Colonic mucosa (tissue), 4 donors: ENCODE measurements around the gene CSNK1D. TPM values are rescaled to one million over a fixed set of nuclear protein-coding genes. Genes with fewer than 3 reads are reported as not detected.

ENCODE experiments used
- DNase-seq: peaks from one replicate; pipeline ENCODE4 v3.0.0-alpha.2; 2020
- H3K27ac ChIP-seq: fragments of 200-600 bp; one replicate; pipeline ENCODE4 v1.8.0; 2021
- H3K27me3 ChIP-seq: fragments of 200-600 bp; one replicate; pipeline ENCODE4 v1.8.0; 2021
- H3K36me3 ChIP-seq: fragments of 200-600 bp; one replicate; pipeline ENCODE4 v1.8.0; 2021
- H3K4me1 ChIP-seq: fragments of 200-600 bp; one replicate; pipeline ENCODE4 v1.8.0; 2021; ENCODE audit warnings: mild to moderate bottlenecking
- H3K4me3 ChIP-seq: fragments of 200-600 bp; one replicate; pipeline ENCODE4 v1.8.0; 2021
- H3K9ac ChIP-seq, 2 donors: one replicate each; pipeline ENCODE4 v1.7.0; 2013; ENCODE audit warnings: control low read depth in 2 of 2, low read depth in 2 of 2, low read length in 2 of 2
- H3K9me3 ChIP-seq: fragments of 200-600 bp; one replicate; pipeline ENCODE4 v1.8.0; 2021
- intact Hi-C: fragments of 100-400 bp; cut with DNase I; formaldehyde crosslinking; loops from one replicate; pipeline ENCODE4 v1.14.1; 2022
- total RNA-seq, 2 donors: library from RNA; stranded (reverse); fragmentation: NEBNext Ultra II Directional in 1 of 2; extraction: Animal tissue kit (Norgen Biotek cat#: 25700) in 1 of 2; gene quantifications; one replicate each; pipeline ENCODE4 v1.2.1, GENCODE V29; 2021
- TF ChIP-seq, protein P1 (sequence below): fragments of 200-600 bp; IDR thresholded peaks from one replicate; pipeline ENCODE4 v1.8.0; 2022; ENCODE audit warnings: antibody characterized with exemption, mild to moderate bottlenecking
- donor health status: healthy.
- donor health status: DM: no; HTN: no; CAD: no.
- donor health status: DM: no; HTN: no; CAD: no.

The CSNK1D gene
- total RNA-seq, 2 donors from 2014 or later, result 136 to 138 TPM

GRCh38 chr17:82295472-82295814 is 21.9 kb upstream of the CSNK1D start:
- Histone ChIP-seq H3K9ac (peak overlapping the region in 1 of 2 donors; percentile 70), H3K27ac (peak overlapping the region; percentile 80), H3K4me1 (peaks cover 21% of the 10 kb centered on the region), H3K9me3 (no peaks in the 10 kb centered on the region), H3K4me3 (no peak overlapping the region), H3K36me3 (no peaks in the 10 kb centered on the region), H3K27me3 (no peaks in the 10 kb centered on the region)
- intact Hi-C loops, result no loop called here
- TF ChIP-seq, protein P1, sequence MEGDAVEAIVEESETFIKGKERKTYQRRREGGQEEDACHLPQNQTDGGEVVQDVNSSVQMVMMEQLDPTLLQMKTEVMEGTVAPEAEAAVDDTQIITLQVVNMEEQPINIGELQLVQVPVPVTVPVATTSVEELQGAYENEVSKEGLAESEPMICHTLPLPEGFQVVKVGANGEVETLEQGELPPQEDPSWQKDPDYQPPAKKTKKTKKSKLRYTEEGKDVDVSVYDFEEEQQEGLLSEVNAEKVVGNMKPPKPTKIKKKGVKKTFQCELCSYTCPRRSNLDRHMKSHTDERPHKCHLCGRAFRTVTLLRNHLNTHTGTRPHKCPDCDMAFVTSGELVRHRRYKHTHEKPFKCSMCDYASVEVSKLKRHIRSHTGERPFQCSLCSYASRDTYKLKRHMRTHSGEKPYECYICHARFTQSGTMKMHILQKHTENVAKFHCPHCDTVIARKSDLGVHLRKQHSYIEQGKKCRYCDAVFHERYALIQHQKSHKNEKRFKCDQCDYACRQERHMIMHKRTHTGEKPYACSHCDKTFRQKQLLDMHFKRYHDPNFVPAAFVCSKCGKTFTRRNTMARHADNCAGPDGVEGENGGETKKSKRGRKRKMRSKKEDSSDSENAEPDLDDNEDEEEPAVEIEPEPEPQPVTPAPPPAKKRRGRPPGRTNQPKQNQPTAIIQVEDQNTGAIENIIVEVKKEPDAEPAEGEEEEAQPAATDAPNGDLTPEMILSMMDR, result no peak
- DNase-seq, result no peak

DNA sequence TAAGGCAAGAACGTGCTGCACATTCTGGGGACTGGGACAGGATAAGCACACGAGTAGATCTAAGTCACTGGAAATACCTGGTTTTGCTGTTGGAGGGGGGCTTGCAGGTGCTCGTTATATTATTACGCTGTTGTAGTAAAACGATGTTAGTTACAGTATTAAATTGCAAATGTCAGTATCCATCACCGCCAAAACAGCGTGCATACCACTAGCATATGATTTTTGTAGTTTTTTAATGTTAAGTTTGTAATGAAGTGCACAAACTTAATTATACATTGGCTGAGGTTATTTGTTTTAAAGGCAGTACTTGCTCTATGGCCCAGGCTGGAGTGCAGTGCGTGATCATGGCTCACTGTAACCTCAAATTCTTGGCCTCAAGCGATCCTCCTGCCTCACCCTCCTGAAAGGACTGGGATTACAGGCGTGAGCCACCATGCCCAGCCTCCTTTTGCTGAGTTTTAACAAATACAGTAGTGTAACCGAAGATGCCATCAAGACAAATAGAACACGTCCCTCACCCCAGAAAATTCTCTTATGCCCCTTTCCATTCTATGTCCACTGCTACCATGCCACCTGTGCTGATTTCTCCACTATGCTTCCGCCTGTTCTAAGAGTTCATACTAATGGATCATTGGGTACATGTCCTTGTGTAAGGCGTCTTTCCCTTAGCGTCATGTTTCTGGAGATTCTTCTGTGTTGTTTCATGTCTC is 20.7 kb upstream of the CSNK1D start:
- Histone ChIP-seq H3K27me3 (no peaks in the 10 kb centered on the region), H3K36me3 (no peaks in the 10 kb centered on the region), H3K27ac (peak overlapping the region; percentile 92), H3K9ac (peak overlapping the region; percentile 58 to 72), H3K4me1 (peaks cover 21% of the 10 kb centered on the region), H3K4me3 (peak overlapping the region; percentile 16), H3K9me3 (no peaks in the 10 kb centered on the region)
- no peak for DNase-seq
- TF ChIP-seq, protein P1, result no peak
- intact Hi-C loops, result no loop called here

GRCh38 chr17:82292251-82293154 is 19.0 kb upstream of the CSNK1D start:
- intact Hi-C loops, result no loop called here
- peaks cover 15% of the 10 kb centered on the region for H3K4me1 ChIP-seq
- DNase-seq, result peak; percentile 95

GRCh38 chr17:82291582-82292250 is 18.2 kb upstream of the CSNK1D start:
- Histone ChIP-seq H3K36me3 (no peaks in the 10 kb centered on the region), H3K4me3 (peak overlapping the region; percentile 85), H3K9ac (peak overlapping the region; percentile 95), H3K27me3 (no peaks in the 10 kb centered on the region), H3K9me3 (no peaks in the 10 kb centered on the region), H3K27ac (peak overlapping the region; percentile 87), H3K4me1 (peaks cover 12% of the 10 kb centered on the region)
- DNase-seq, result no peak
- intact Hi-C loops, result no loop called here
- TF ChIP-seq, protein P1, result no peak

More at GRCh38 chr17:82292251-82293154, 19.0 kb upstream of the CSNK1D start:
- TF ChIP-seq, protein P1, result no peak
- no peaks in the 10 kb centered on the region for H3K9me3 ChIP-seq
- H3K27ac ChIP-seq, result peak overlapping the region; percentile 87
- peak overlapping the region; percentile 95 for H3K9ac ChIP-seq
- no peaks in the 10 kb centered on the region for H3K27me3 ChIP-seq
- no peaks in the 10 kb centered on the region for H3K36me3 ChIP-seq
- H3K4me3 ChIP-seq, result peak overlapping the region; percentile 85
